HG02623 (cell line): ENCODE measurements around the gene HES7.
"Not testable (repeated sequence)": the region's sequence is repeated elsewhere in the genome, so short reads cannot be mapped to it uniquely, and the experiment has no call there.

Source experiments
- ATAC-seq: cut with Tn5 transposase; IDR thresholded peaks from one replicate; pipeline ENCODE4 v1.9.1; 2021; ENCODE audit warnings: moderate library complexity; ENCODE audit not compliant: unreplicated experiment

HES7 gene

GRCh38 chr17:8103549-8103948 lies 20.4 kb downstream of the HES7 start:
- no peak for ATAC-seq

GRCh38 chr17:8101721-8102120 lies 22.2 kb downstream of the HES7 start:
- no peak for ATAC-seq

GRCh38 chr17:8100763-8101162 lies 23.1 kb downstream of the HES7 start:
- no peak for ATAC-seq

GRCh38 chr17:8100111-8100510 lies 23.8 kb downstream of the HES7 start:
- no peak for ATAC-seq

GRCh38 chr17:8096541-8096940 lies 27.4 kb downstream of the HES7 start:
- ATAC-seq: no peak

GRCh38 chr17:8095361-8095760 lies 28.5 kb downstream of the HES7 start:
- no peak for ATAC-seq

- no peak for ATAC-seq
These were observed 32.7 kb downstream of the HES7 start for GRCh38 chr17:8091033-8091687.

- ATAC-seq: no peak
These were observed 34.2 kb downstream of the HES7 start for GRCh38 chr17:8089728-8090127.

- no peak for ATAC-seq
These were observed 36.0 kb downstream of the HES7 start for GRCh38 chr17:8087952-8088230.

- ATAC-seq: no peak
These were observed 36.6 kb downstream of the HES7 start, which contains the start of gene ALOX12B for GRCh38 chr17:8087075-8087951. ALOX12B (minus strand) TSS chr17:8087716; CDS start chr17:8087442, 274 bp downstream.

GRCh38 chr17:8084250-8084649 lies 39.7 kb downstream of the HES7 start:
- ATAC-seq: no peak

- no peak for ATAC-seq
These were observed 41.6 kb downstream of the HES7 start for GRCh38 chr17:8082292-8082691.

- ATAC-seq: no peak
These were observed 42.0 kb downstream of the HES7 start for GRCh38 chr17:8081876-8082275.

- ATAC-seq: no peak
These were observed 43.1 kb downstream of the HES7 start for GRCh38 chr17:8080799-8081219.

- no peak for ATAC-seq
These were observed 43.6 kb downstream of the HES7 start for GRCh38 chr17:8080208-8080798.

GRCh38 chr17:8079291-8080207 lies 44.4 kb downstream of the HES7 start:
- no peak for ATAC-seq

- ATAC-seq: not testable (repeated sequence)
These were observed 46.0 kb downstream of the HES7 start for GRCh38 chr17:8077939-8078338.

GRCh38 chr17:8076502-8077266 lies 47.2 kb downstream of the HES7 start:
- ATAC-seq: no peak

- no peak for ATAC-seq
These were observed 48.1 kb downstream of the HES7 start for GRCh38 chr17:8075574-8076342.
